ENCODE results near the gene ADGRG1. TPM values are rescaled to one million over a fixed set of nuclear protein-coding genes. Genes with fewer than 3 reads are reported as not detected.

Gene ADGRG1
- total and polyA plus RNA-seq, 8 donors = 17.3 to 78.4 (median 19.3) TPM

- Histone ChIP-seq H3K4me1 (peaks cover 0 to 13% of the 10 kb centered on the region in 2 donors), H3K9me3 (no peaks in the 10 kb centered on the region), H3K27ac (no peak overlapping the region), H3K27me3 (no peaks in the 10 kb centered on the region), H3K36me3 (no peaks in the 10 kb centered on the region), H3K4me3 (no peak overlapping the region)
- intact Hi-C loops (cut with DNase I) = no loop called here
- DNase-seq (peak in 1 of 4 donors; percentile 22), ATAC-seq (no peak)
- TF ChIP-seq CTCF (IDR thresholded peaks at IDR 0.05) = no peak
These were observed 39.1 kb upstream of the ADGRG1 start for GRCh38 chr16:57589374-57589773.

DNA sequence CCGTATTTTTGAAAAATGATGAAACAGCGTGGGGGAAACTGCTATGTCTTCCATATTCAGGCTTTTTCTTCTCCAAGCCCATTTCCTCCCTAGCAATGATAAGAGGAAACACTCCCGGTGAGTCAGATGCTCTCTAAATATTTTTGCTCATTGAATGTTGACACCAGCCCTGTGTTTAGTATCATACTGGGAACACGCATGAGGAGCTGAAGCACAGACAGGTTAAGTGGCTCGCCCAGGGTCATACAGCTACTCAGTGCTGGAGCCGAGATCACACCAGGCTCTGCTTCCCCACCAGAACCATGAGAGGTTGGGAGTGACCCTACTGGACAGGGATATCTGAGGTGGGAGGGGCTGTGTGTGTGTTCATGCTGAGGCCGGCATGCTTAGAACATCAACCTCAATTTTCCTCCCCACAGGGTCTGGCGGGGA is 37.8 kb upstream of the ADGRG1 start:
- no peaks in the 10 kb centered on the region for H3K27me3 ChIP-seq
- H3K36me3 ChIP-seq = no peaks in the 10 kb centered on the region
- TF ChIP-seq CTCF (IDR thresholded peaks at IDR 0.05) = no peak
- ATAC-seq (peak; percentile 77), DNase-seq (peak in 1 of 4 donors; percentile 38)
- peaks cover 0 to 13% of the 10 kb centered on the region in 2 donors for H3K4me1 ChIP-seq
- intact Hi-C loops (cut with DNase I) = no loop called here
- H3K27ac ChIP-seq = peak overlapping the region in 1 of 2 donors; percentile 20
- H3K4me3 ChIP-seq = no peak overlapping the region
- H3K9me3 ChIP-seq = peaks cover 0 to under 1% of the 10 kb centered on the region in 2 donors

- ATAC-seq (peak; percentile 95), DNase-seq (peak; percentile 46 to 85 (median 68))
- Histone ChIP-seq H3K36me3 (no peaks in the 10 kb centered on the region), H3K9me3 (peaks cover 0 to 5% of the 10 kb centered on the region in 2 donors), H3K4me3 (no peak overlapping the region), H3K27ac (peak overlapping the region in 1 of 2 donors; percentile 20), H3K27me3 (no peaks in the 10 kb centered on the region), H3K4me1 (peaks cover 0 to 13% of the 10 kb centered on the region in 2 donors)
- TF ChIP-seq CTCF (IDR thresholded peaks at IDR 0.05) = peak; percentile 83 to 91
- intact Hi-C loops (cut with DNase I) = no loop called here
These were observed 37.2 kb upstream of the ADGRG1 start for GRCh38 chr16:57591086-57591869.

GRCh38 chr16:57591870-57592485 is 36.5 kb upstream of the ADGRG1 start:
- H3K4me3 ChIP-seq = no peak overlapping the region
- DNase-seq (peak in 1 of 4 donors; percentile 4), ATAC-seq (no peak)
- no peaks in the 10 kb centered on the region for H3K27me3 ChIP-seq
- peak overlapping the region in 1 of 2 donors; percentile 41 for H3K27ac ChIP-seq
- peaks cover 0 to 11% of the 10 kb centered on the region in 2 donors for H3K9me3 ChIP-seq
- TF ChIP-seq CTCF (IDR thresholded peaks at IDR 0.05) = no peak
- no peaks in the 10 kb centered on the region for H3K36me3 ChIP-seq
- H3K4me1 ChIP-seq = peaks cover 0 to 13% of the 10 kb centered on the region in 2 donors
- intact Hi-C loops (cut with DNase I) = no loop called here

DNA sequence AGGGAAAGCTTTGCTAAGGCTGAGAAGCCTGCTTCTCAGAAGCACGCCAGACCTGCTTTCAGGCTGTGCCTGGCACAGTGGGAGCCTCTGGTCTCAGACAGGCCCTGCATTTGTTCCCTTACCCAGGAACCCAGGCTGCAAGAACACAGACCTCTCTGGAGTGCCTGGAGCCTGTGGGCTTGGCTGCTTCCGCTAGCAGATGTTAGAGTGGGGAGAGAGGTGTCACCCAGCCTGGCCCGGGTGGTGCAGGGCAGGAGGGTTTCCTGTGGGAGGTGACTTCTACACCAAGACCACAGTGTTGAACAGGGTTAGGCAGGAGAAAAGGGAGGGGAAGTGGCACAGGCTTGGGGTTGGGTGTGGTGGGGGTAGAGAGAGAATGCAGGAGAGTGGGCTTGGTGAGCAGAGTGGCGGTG is 35.8 kb upstream of the ADGRG1 start:
- Histone ChIP-seq H3K4me1 (peaks cover 0 to 13% of the 10 kb centered on the region in 2 donors), H3K9me3 (peaks cover 0 to 15% of the 10 kb centered on the region in 2 donors), H3K27ac (peak overlapping the region in 1 of 2 donors; percentile 41), H3K36me3 (no peaks in the 10 kb centered on the region), H3K4me3 (no peak overlapping the region), H3K27me3 (no peaks in the 10 kb centered on the region)
- no peak for TF ChIP-seq CTCF (IDR thresholded peaks at IDR 0.05)
- peak in 1 of 4 donors; percentile 35 for DNase-seq
- no peak for ATAC-seq
- intact Hi-C loops (cut with DNase I) = no loop called here

Data from left lung (tissue), 10 donors.